SK-N-SH (cell line): ENCODE measurements around the gene IL3. TPM values are rescaled to one million over a fixed set of nuclear protein-coding genes. Genes with fewer than 3 reads are reported as not detected.
A peak's percentile ranks its signal among the peaks of the same experiment; 100 is the strongest.

ENCODE experiments used
- CTCF ChIA-PET: fragments of 300-600, 350-600 bp; formaldehyde crosslinking; extraction: SDS; loops from one replicate; lab custom pipeline; 2021; lab: Yijun Ruan, JAX
- POLR2A ChIA-PET: fragments of 350-600 bp; sonication (Branson Sonifier 250); formaldehyde crosslinking; extraction: SDS; loops from one replicate; lab custom pipeline; 2020; ENCODE audit warnings: antibody characterized with exemption, inconsistent platforms; lab: Yijun Ruan, JAX
- DNase-seq: peaks from one replicate; pipeline ENCODE4 v3.0.0; 2012
- H2AFZ ChIP-seq: fragments of 200-600 bp; sonication (generic); 2 replicates; pipeline ENCODE4 v1.8.1; 2016; ENCODE audit warnings: antibody characterized with exemption, mild to moderate bottlenecking, low read depth
- H3F3A ChIP-seq: fragments of 200-600 bp; sonication (generic); replicated peaks from 2 replicates; pipeline ENCODE3; 2016; ENCODE audit warnings: antibody characterized with exemption, mild to moderate bottlenecking; ENCODE audit not compliant: insufficient read depth
- H3K27ac ChIP-seq, 2 experiments: fragments of 200-500 bp in 1 of 2; fragments of 200-600 bp in 1 of 2; sonication (Bioruptor generic) in 1 of 2; sonication (generic), shearing (Covaris generic) in 1 of 2; 2 replicates each; pipeline versions ENCODE4 v1.5.1 to v1.6.1; 2014 to 2016; ENCODE audit warnings: low read depth in 2 of 2, inconsistent platforms in 1 of 2, low read length in 1 of 2, mild to moderate bottlenecking in 1 of 2, mixed read lengths in 1 of 2
- H3K27me3 ChIP-seq: fragments of 200-600 bp; sonication (generic), shearing (Covaris generic); 2 replicates; pipeline ENCODE4 v1.6.1; 2016; ENCODE audit warnings: mixed run types; ENCODE audit not compliant: insufficient read depth
- H3K36me3 ChIP-seq, 2 experiments: fragments of 200-500 bp in 1 of 2; fragments of 200-600 bp in 1 of 2; sonication (Bioruptor generic) in 1 of 2; sonication (generic) in 1 of 2; replicated peaks in 1 of 2; 2 replicates each; pipeline versions ENCODE3 to v1.5.1; 2014 to 2016; ENCODE audit warnings: low read length in 1 of 2, mild to moderate bottlenecking in 1 of 2; ENCODE audit not compliant: insufficient read depth in 2 of 2, control insufficient read depth in 1 of 2
- H3K4me1 ChIP-seq, 2 experiments: fragments of 200-500 bp in 1 of 2; fragments of 200-600 bp in 1 of 2; sonication (Bioruptor generic) in 1 of 2; sonication (generic), shearing (Covaris generic) in 1 of 2; 2 replicates each; pipeline versions ENCODE4 v1.5.1 to v1.6.1; 2014 to 2016; ENCODE audit warnings: low read depth in 1 of 2, low read length in 1 of 2, mixed run types in 1 of 2; ENCODE audit not compliant: insufficient read depth in 2 of 2, control insufficient read depth in 1 of 2
- H3K4me2 ChIP-seq: fragments of 200-600 bp; sonication (generic), shearing (Covaris generic); 2 replicates; pipeline ENCODE4 v1.6.1; 2017; ENCODE audit warnings: mixed run types
- H3K4me3 ChIP-seq, 2 experiments: fragments of 200-500 bp in 1 of 2; fragments of 200-600 bp in 1 of 2; sonication (Bioruptor generic) in 1 of 2; sonication (generic), shearing (Covaris generic) in 1 of 2; 2 replicates each; pipeline versions ENCODE4 v1.5.1 to v1.8.1; 2014 to 2016; ENCODE audit warnings: low read depth in 2 of 2, inconsistent platforms in 1 of 2, low read length in 1 of 2, mild to moderate bottlenecking in 1 of 2, mixed read lengths in 1 of 2, moderate library complexity in 1 of 2
- H3K79me2 ChIP-seq: fragments of 200-600 bp; sonication (generic); 2 replicates; pipeline ENCODE4 v1.8.1; 2017; ENCODE audit warnings: mild to moderate bottlenecking; ENCODE audit not compliant: insufficient read depth
- H3K9ac ChIP-seq: fragments of 200-600 bp; sonication (generic); 2 replicates; pipeline ENCODE4 v1.6.1; 2017; ENCODE audit warnings: mixed run types
- H3K9me2 ChIP-seq: fragments of 200-600 bp; sonication (generic); 2 replicates; pipeline ENCODE4 v1.6.1; 2017; ENCODE audit warnings: mixed run types
- H3K9me3 ChIP-seq: fragments of 200-600 bp; sonication (generic); 2 replicates; pipeline ENCODE4 v1.6.1; 2017; ENCODE audit warnings: mixed run types, mild to moderate bottlenecking, moderate library complexity
- H4K20me1 ChIP-seq: fragments of 200-600 bp; sonication (generic); 2 replicates; pipeline ENCODE4 v1.6.1; 2017; ENCODE audit warnings: mild to moderate bottlenecking, mixed run types; ENCODE audit not compliant: insufficient read depth
- CTCF ChIP-seq: fragments of 200-600 bp; sonication (generic); IDR thresholded peaks from 2 replicates; pipeline ENCODE4 v1.6.1; 2017; ENCODE audit warnings: antibody characterized with exemption, mild to moderate bottlenecking, moderate library complexity
- ELF1 ChIP-seq: IDR thresholded peaks from 2 replicates; pipeline ENCODE4 v1.4.0; 2012
- EZH2phosphoT487 ChIP-seq: fragments of 200-600 bp; sonication (generic); IDR thresholded peaks from 2 replicates; pipeline ENCODE4 v1.6.1; 2017; ENCODE audit warnings: low read depth, mixed run types, mild to moderate bottlenecking, antibody characterized with exemption, moderate library complexity, borderline replicate concordance
- FOSL2 ChIP-seq: IDR thresholded peaks from 2 replicates; pipeline ENCODE4 v1.4.0; 2012; ENCODE audit warnings: low read depth, mild to moderate bottlenecking, moderate library complexity, borderline replicate concordance
- FOXJ3 ChIP-seq: sonication (generic); formaldehyde crosslinking; IDR thresholded peaks from 2 replicates; pipeline ENCODE4 v1.5.1; 2020; ENCODE audit warnings: mild to moderate bottlenecking, missing genetic modification reagents
- FOXM1 ChIP-seq: IDR thresholded peaks from 2 replicates; pipeline ENCODE4 v1.4.0; 2012; ENCODE audit warnings: low read depth, mild to moderate bottlenecking
- GABPA ChIP-seq: IDR thresholded peaks from 2 replicates; pipeline ENCODE4 v1.4.0; 2012; ENCODE audit warnings: low read depth, mild to moderate bottlenecking
- JUND ChIP-seq: IDR thresholded peaks from 2 replicates; pipeline ENCODE4 v1.4.0; 2012
- MAX ChIP-seq: IDR thresholded peaks from 2 replicates; pipeline ENCODE4 v1.4.0; 2012; ENCODE audit warnings: low read depth
- MXI1 ChIP-seq: IDR thresholded peaks from 2 replicates; pipeline ENCODE4 v1.6.1; 2012; ENCODE audit warnings: mild to moderate bottlenecking, low read depth, low read length, improper control_type of control experiment
- NFIC ChIP-seq: IDR thresholded peaks from 2 replicates; pipeline ENCODE4 v1.4.0; 2012; ENCODE audit warnings: borderline replicate concordance
- PBX3 ChIP-seq: IDR thresholded peaks from 2 replicates; pipeline ENCODE4; 2012
- POLR2AphosphoS5 ChIP-seq: IDR thresholded peaks from 2 replicates; pipeline ENCODE4 v1.6.1; 2012; ENCODE audit warnings: low read depth, low read length
- SIN3A ChIP-seq: IDR thresholded peaks from 2 replicates; pipeline ENCODE4 v1.6.1; 2012; ENCODE audit warnings: low read depth, mild to moderate bottlenecking, low read length, moderate library complexity, borderline replicate concordance
- TCF12 ChIP-seq: IDR thresholded peaks from 2 replicates; pipeline ENCODE4 v1.4.0; 2012
- USF1 ChIP-seq: IDR thresholded peaks from 2 replicates; pipeline ENCODE4 v1.4.0; 2012; ENCODE audit warnings: low read depth, borderline replicate concordance
- YY1 ChIP-seq: IDR thresholded peaks from 2 replicates; pipeline ENCODE4 v1.4.0; 2012; ENCODE audit warnings: low read depth, mild to moderate bottlenecking
- WGBS: methylation state at CpG from one replicate; pipeline ENCODE4 v1.1.6; 2017; ENCODE audit warnings: low lambda C conversion rate; 5-methylcytosine and 5-hydroxymethylcytosine counted together
- polyA plus RNA-seq, 3 experiments: library from polyadenylated mRNA; depleted of rRNA; stranded (reverse); fragments of >200 nt; gene quantifications; 2 replicates each; pipeline ENCODE4 v1.2.3, GENCODE V29; 2012

The IL3 gene
- polyA plus RNA-seq, 1 of the 3 experiments (the other 2 are of a cell fraction): not detected

- CTCF ChIA-PET: no interaction called here
- Histone ChIP-seq H3K27ac (peak overlapping the region; percentile 39 to 85), H3K9ac (no peak overlapping the region), H3F3A (peaks cover 8% of the 10 kb centered on the region), H3K36me3 (no peaks in the 10 kb centered on the region), H3K9me3 (no peaks in the 10 kb centered on the region), H3K4me1 (peaks cover 18 to 30% of the 10 kb centered on the region in 2 experiments), H4K20me1 (no peaks in the 10 kb centered on the region), H3K4me2 (peak overlapping the region; percentile 72), H3K27me3 (no peaks in the 10 kb centered on the region), H2AFZ (peak overlapping the region; percentile 11; the same call in 1 of the 2 replicates), H3K79me2 (no peaks in the 10 kb centered on the region), H3K9me2 (no peaks in the 10 kb centered on the region), H3K4me3 (no peak overlapping the region)
- no peak for DNase-seq
- WGBS: 71% methylated on average over 6 of the region's 6 CpGs
- TF ChIP-seq NFIC (peak; percentile 66), GABPA (no peak), USF1 (no peak), FOSL2 (no peak), TCF12 (peak; percentile 82), JUND (no peak), CTCF (no peak), FOXM1 (no peak), EZH2phosphoT487 (no peak), YY1 (no peak), ELF1 (no peak), MXI1 (no peak), SIN3A (no peak), POLR2AphosphoS5 (0 out of 2 replicates have a peak, but pooled peaks have one; percentile 14), PBX3 (peak; percentile 68), MAX (no peak), FOXJ3 (no peak)
- POLR2A ChIA-PET: no interaction called here
Measured at GRCh38 chr5:132103969-132104391, 43.5 kb downstream of the IL3 start.

- CTCF ChIA-PET: no interaction called here
- peak overlapping the region in 1 of 2 experiments; percentile 85; a peak in 2 of 4 replicates for H3K27ac ChIP-seq
- H3K4me3 ChIP-seq: no peak overlapping the region
Measured at GRCh38 chr5:132104556-132104955, 44.1 kb downstream of the IL3 start.

More at GRCh38 chr5:132104556-132104955, 44.1 kb downstream of the IL3 start:
- no peak overlapping the region for H3K9ac ChIP-seq
- H3K9me3 ChIP-seq: no peaks in the 10 kb centered on the region
- no peaks in the 10 kb centered on the region for H3K79me2 ChIP-seq
- TF ChIP-seq FOXJ3 (no peak), EZH2phosphoT487 (no peak), TCF12 (no peak)
- peaks cover 18 to 30% of the 10 kb centered on the region in 2 experiments for H3K4me1 ChIP-seq
- peak overlapping the region; percentile 11; the same call in 1 of the 2 replicates for H2AFZ ChIP-seq
- POLR2A ChIA-PET: no interaction called here
- H4K20me1 ChIP-seq: no peaks in the 10 kb centered on the region
- H3K36me3 ChIP-seq: no peaks in the 10 kb centered on the region
- no peaks in the 10 kb centered on the region for H3K9me2 ChIP-seq
- H3K27me3 ChIP-seq: no peaks in the 10 kb centered on the region
- no peak for DNase-seq
- H3K4me2 ChIP-seq: 0 out of 2 replicates have a peak overlapping the region, but pooled peaks have one; percentile 72
- H3F3A ChIP-seq: peaks cover 8% of the 10 kb centered on the region
